HepG2 (cell line): ENCODE data around the gene ZNF786. TPM values are rescaled to one million over a fixed set of nuclear protein-coding genes. Genes with fewer than 3 reads are reported as not detected.

Experiments used
- ARNTL ChIP-seq: sonication (generic); formaldehyde crosslinking; IDR thresholded peaks from 2 replicates; pipeline ENCODE4 v1.4.0; 2020; ENCODE audit warnings: mild to moderate bottlenecking, missing genetic modification reagents
- ATM ChIP-seq: fragments of 450-650 bp; IDR thresholded peaks from 2 replicates; pipeline ENCODE4 v1.7.1; 2017; ENCODE audit warnings: mild to moderate bottlenecking, borderline replicate concordance
- FOXC1 ChIP-seq: sonication (generic); formaldehyde crosslinking; IDR thresholded peaks from 2 replicates; pipeline ENCODE4 v1.8.0; 2022; ENCODE audit warnings: mild to moderate bottlenecking, missing genetic modification reagents, borderline replicate concordance
- GATAD2A ChIP-seq: IDR thresholded peaks from 2 replicates; pipeline ENCODE4 v1.6.1; 2016
- JARID2 ChIP-seq: sonication (generic); formaldehyde crosslinking; IDR thresholded peaks from 2 replicates; pipeline ENCODE4 v1.8.1; 2023; ENCODE audit warnings: missing genetic modification reagents, inconsistent platforms; ENCODE audit not compliant: insufficient replicate concordance
- KIAA2018 ChIP-seq: sonication (generic); formaldehyde crosslinking; IDR thresholded peaks from 2 replicates; pipeline ENCODE4 v1.5.0; 2020; ENCODE audit warnings: mild to moderate bottlenecking, missing genetic modification reagents, borderline replicate concordance
- NRL ChIP-seq: sonication (generic); formaldehyde crosslinking; IDR thresholded peaks from 2 replicates; pipeline ENCODE4 v1.5.0; 2020; ENCODE audit warnings: missing genetic modification reagents, mild to moderate bottlenecking, moderate library complexity, borderline replicate concordance
- PLSCR1 ChIP-seq: sonication (generic); formaldehyde crosslinking; IDR thresholded peaks from 2 replicates; pipeline ENCODE4 v1.5.0; 2020; ENCODE audit warnings: missing genetic modification reagents, mild to moderate bottlenecking, borderline replicate concordance
- RFX3 ChIP-seq: IDR thresholded peaks from 2 replicates; pipeline ENCODE4 v1.6.1; 2016; ENCODE audit warnings: missing biosample characterization, missing genetic modification reagents
- TFE3 ChIP-seq: IDR thresholded peaks from 2 replicates; pipeline ENCODE4 v1.6.1; 2016
- ZBTB8A ChIP-seq: sonication (generic); formaldehyde crosslinking; IDR thresholded peaks from 2 replicates; pipeline ENCODE4 v1.4.0; 2020; ENCODE audit warnings: mild to moderate bottlenecking, low read depth, missing genetic modification reagents, borderline replicate concordance
- ZFX ChIP-seq: sonication (generic); formaldehyde crosslinking; IDR thresholded peaks from 2 replicates; pipeline ENCODE4 v1.4.0; 2020; ENCODE audit warnings: mild to moderate bottlenecking, low read depth, missing genetic modification reagents, moderate library complexity
- ZNF672 ChIP-seq: sonication (generic); formaldehyde crosslinking; IDR thresholded peaks from 2 replicates; pipeline ENCODE4 v1.8.1; 2022; ENCODE audit warnings: missing genetic modification reagents
- ZNF891 ChIP-seq: sonication (generic); formaldehyde crosslinking; IDR thresholded peaks from 2 replicates; pipeline ENCODE4 v1.5.0; 2020; ENCODE audit warnings: mild to moderate bottlenecking, missing genetic modification reagents
- ZXDC ChIP-seq: sonication (generic); formaldehyde crosslinking; IDR thresholded peaks from 2 replicates; pipeline ENCODE4 v1.5.0; 2020; ENCODE audit warnings: mild to moderate bottlenecking, missing genetic modification reagents
- polyA plus RNA-seq, 8 experiments: library from polyadenylated mRNA; depleted of rRNA in 3 of 8; stranded (reverse) in 7 of 8; unstranded in 1 of 8; fragments of >200 nt; fragmentation: Illumina TruSeq in 4 of 8; extraction: Trizol in 4 of 8; gene quantifications; 2 replicates each; pipeline versions ENCODE4 v1.2.1 to v1.2.3, GENCODE V29; 2011 to 2016; ENCODE audit warnings: low read depth in 4 of 8, missing spikeins in 1 of 8, mixed read lengths in 1 of 8; ENCODE audit not compliant: insufficient read depth in 1 of 8
- total RNA-seq, 5 experiments: library from RNA; depleted of rRNA; stranded (reverse); fragments of >200 nt; fragmentation: Illumina TruSeq; extraction: Trizol; gene quantifications; 2 replicates each; pipeline ENCODE4 v1.2.3, GENCODE V29; 2016; ENCODE audit warnings: low read depth in 1 of 5

ZNF786 gene
- total and polyA plus RNA-seq, 2 of the 13 experiments (the other 11 are each of a cell fraction or from before 2014, with no cell fraction given): 2.0 to 4.0 TPM

GRCh38 chr7:149125863-149126661 lies 35.5 kb upstream of the ZNF786 start, which contains the start of gene ZNF425 (continued):
- TF ChIP-seq KIAA2018 (CRISPR knock-in tag) (no peak), ZXDC (CRISPR knock-in tag) (peak; percentile 76), RFX3 (CRISPR knock-in tag) (no peak; the same call in 1 of the 2 replicates), ZBTB8A (CRISPR knock-in tag) (peak; percentile 84; the same call in 1 of the 2 replicates), PLSCR1 (CRISPR knock-in tag) (no peak; the same call in 1 of the 2 replicates), NRL (peak; percentile 93), FOXC1 (peak; percentile 93), GATAD2A (no peak; the same call in 1 of the 2 replicates), ZNF672 (CRISPR knock-in tag) (peak; percentile 79; the same call in 1 of the 2 replicates), ZFX (CRISPR knock-in tag) (peak; percentile 98), ATM (no peak), ZNF891 (peak; percentile 20; the same call in 1 of the 2 replicates), ARNTL (CRISPR knock-in tag) (peak; percentile 88), TFE3 (peak; percentile 73; the same call in 1 of the 2 replicates), JARID2 (CRISPR knock-in tag) (peak; percentile 94)
